OCI-LY1 (cell line): ENCODE measurements around the gene DIP2C.

ENCODE experiments used
- H2AFZ ChIP-seq: fragments of 200-600 bp; sonication (generic), shearing (Covaris generic); 2 replicates; pipeline ENCODE4 v1.6.0; 2014; ENCODE audit warnings: antibody characterized with exemption, mild to moderate bottlenecking, low read length
- H3F3A ChIP-seq: fragments of 200-600 bp; sonication (generic), shearing (Covaris generic); 2 replicates; pipeline ENCODE4 v1.6.0; 2014; ENCODE audit warnings: mild to moderate bottlenecking, antibody characterized with exemption, low read length, moderate library complexity; ENCODE audit not compliant: insufficient read depth
- H3K27ac ChIP-seq: fragments of 200-600 bp; sonication (generic); 2 replicates; pipeline ENCODE4 v1.5.1; 2014; ENCODE audit warnings: low read length, mixed run types, mild to moderate bottlenecking, low read depth; ENCODE audit not compliant: poor library complexity, severe bottlenecking
- H3K27me3 ChIP-seq: fragments of 200-600 bp; sonication (generic); 2 replicates; pipeline ENCODE4 v1.6.0; 2014; ENCODE audit warnings: antibody characterized with exemption, mild to moderate bottlenecking, low read length, moderate library complexity; ENCODE audit not compliant: insufficient read depth
- H3K36me3 ChIP-seq: fragments of 200-600 bp; sonication (generic); 2 replicates; pipeline ENCODE4 v1.6.1; 2014; ENCODE audit warnings: mild to moderate bottlenecking, antibody characterized with exemption, low read length, moderate library complexity, mixed read lengths; ENCODE audit not compliant: insufficient read depth
- H3K4me1 ChIP-seq: fragments of 200-600 bp; sonication (generic); 2 replicates; pipeline ENCODE4 v1.5.1; 2014; ENCODE audit warnings: mild to moderate bottlenecking, low read length, moderate library complexity; ENCODE audit not compliant: insufficient read depth, severe bottlenecking
- H3K4me2 ChIP-seq: fragments of 200-600 bp; sonication (generic), shearing (Covaris generic); 2 replicates; pipeline ENCODE4 v1.6.1; 2014; ENCODE audit warnings: low read length
- H3K4me3 ChIP-seq: fragments of 200-600 bp; sonication (generic); 2 replicates; pipeline ENCODE4 v1.5.1; 2014; ENCODE audit warnings: low read length, low read depth, mild to moderate bottlenecking, mixed read lengths; ENCODE audit not compliant: poor library complexity, severe bottlenecking
- H3K79me2 ChIP-seq: fragments of 200-600 bp; shearing (Covaris generic); 2 replicates; pipeline ENCODE4 v1.6.1; 2016; ENCODE audit warnings: mixed run types, low read length, mixed read lengths; ENCODE audit not compliant: insufficient read depth
- H3K9ac ChIP-seq: fragments of 200-600 bp; sonication (generic), shearing (Covaris generic); 2 replicates; pipeline ENCODE4 v1.6.1; 2014; ENCODE audit warnings: mild to moderate bottlenecking, low read length, mixed read lengths
- H3K9me2 ChIP-seq: fragments of 200-600 bp; sonication (generic), shearing (Covaris generic); 2 replicates; pipeline ENCODE4 v1.6.1; 2014; ENCODE audit warnings: low read depth, mild to moderate bottlenecking, low read length, mixed read lengths
- H3K9me3 ChIP-seq: fragments of 200-600 bp; shearing (Covaris generic); 2 replicates; pipeline ENCODE4 v1.6.1; 2014; ENCODE audit warnings: low read length, mixed read lengths
- H4K20me1 ChIP-seq: fragments of 200-600 bp; sonication (generic), shearing (Covaris generic); 2 replicates; pipeline ENCODE4 v1.6.0; 2016; ENCODE audit warnings: mild to moderate bottlenecking, low read length; ENCODE audit not compliant: insufficient read depth
- EZH2 ChIP-seq: fragments of 200-600 bp; sonication (generic), shearing (Covaris generic); IDR thresholded peaks from 2 replicates; pipeline ENCODE4 v1.8.0; 2017; ENCODE audit warnings: borderline replicate concordance, mixed run types, mild to moderate bottlenecking, antibody characterized with exemption, low read length, moderate library complexity, mixed read lengths
- TF ChIP-seq, protein P1 (sequence below): fragments of 200-600 bp; sonication (generic), shearing (Covaris generic); IDR thresholded peaks from 2 replicates; pipeline ENCODE4 v1.5.1; 2017; ENCODE audit warnings: mild to moderate bottlenecking, antibody characterized with exemption, low read length, moderate library complexity, mixed read lengths

DIP2C gene

DNA sequence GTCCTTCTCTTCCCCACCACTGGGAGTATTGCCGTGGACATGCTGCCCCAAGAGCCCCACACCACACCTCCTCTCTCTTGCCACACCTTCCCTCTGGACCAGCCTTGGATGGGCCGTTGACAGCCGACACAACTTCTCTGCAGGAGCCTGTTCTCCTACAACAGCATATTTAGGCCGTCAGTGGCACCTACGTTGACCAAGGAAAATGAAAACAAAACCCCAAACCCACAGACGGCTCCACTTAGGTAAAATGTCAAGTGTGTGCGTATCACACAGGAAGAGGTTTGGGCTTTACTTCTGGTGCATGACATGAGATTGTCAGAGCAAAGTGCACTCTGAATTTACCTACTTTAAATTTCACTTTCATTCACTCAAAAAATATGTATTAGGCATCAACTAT is 307.7 kb downstream of the DIP2C start:
- H3F3A ChIP-seq: no peaks in the 10 kb centered on the region; the same call in 1 of the 2 replicates
- no peak overlapping the region for H3K4me3 ChIP-seq
- H2AFZ ChIP-seq: no peak overlapping the region
- H3K9me2 ChIP-seq: no peaks in the 10 kb centered on the region
- H3K36me3 ChIP-seq: peaks cover 98% of the 10 kb centered on the region
- no peak overlapping the region for H3K27ac ChIP-seq
- no peaks in the 10 kb centered on the region for H3K4me1 ChIP-seq
- no peaks in the 10 kb centered on the region for H3K9me3 ChIP-seq
- no peak for TF ChIP-seq EZH2
- TF ChIP-seq, protein P1, sequence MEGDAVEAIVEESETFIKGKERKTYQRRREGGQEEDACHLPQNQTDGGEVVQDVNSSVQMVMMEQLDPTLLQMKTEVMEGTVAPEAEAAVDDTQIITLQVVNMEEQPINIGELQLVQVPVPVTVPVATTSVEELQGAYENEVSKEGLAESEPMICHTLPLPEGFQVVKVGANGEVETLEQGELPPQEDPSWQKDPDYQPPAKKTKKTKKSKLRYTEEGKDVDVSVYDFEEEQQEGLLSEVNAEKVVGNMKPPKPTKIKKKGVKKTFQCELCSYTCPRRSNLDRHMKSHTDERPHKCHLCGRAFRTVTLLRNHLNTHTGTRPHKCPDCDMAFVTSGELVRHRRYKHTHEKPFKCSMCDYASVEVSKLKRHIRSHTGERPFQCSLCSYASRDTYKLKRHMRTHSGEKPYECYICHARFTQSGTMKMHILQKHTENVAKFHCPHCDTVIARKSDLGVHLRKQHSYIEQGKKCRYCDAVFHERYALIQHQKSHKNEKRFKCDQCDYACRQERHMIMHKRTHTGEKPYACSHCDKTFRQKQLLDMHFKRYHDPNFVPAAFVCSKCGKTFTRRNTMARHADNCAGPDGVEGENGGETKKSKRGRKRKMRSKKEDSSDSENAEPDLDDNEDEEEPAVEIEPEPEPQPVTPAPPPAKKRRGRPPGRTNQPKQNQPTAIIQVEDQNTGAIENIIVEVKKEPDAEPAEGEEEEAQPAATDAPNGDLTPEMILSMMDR: no peak
- no peaks in the 10 kb centered on the region for H3K79me2 ChIP-seq
- no peaks in the 10 kb centered on the region for H3K27me3 ChIP-seq
- no peaks in the 10 kb centered on the region for H4K20me1 ChIP-seq
- H3K4me2 ChIP-seq: no peak overlapping the region
- no peak overlapping the region for H3K9ac ChIP-seq

DNA sequence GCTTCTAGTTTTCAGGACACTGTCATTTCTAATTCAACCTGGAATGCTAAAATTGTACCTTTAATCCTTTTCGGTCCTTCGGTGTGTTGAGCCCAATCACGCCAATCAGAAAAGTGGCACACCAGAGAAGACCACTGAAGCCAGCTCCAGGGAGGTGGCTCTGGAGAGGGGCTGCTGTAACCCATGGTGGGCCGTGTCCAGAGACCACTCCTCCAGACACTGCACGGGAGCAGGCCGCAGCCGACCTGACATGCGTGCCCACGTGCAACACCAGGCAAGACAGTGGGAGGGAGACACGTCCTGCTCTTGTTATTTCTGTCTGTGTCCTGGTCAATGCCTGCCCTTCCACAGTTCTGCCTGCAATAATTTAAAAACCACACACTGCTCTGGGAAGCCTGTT is 308.1 kb downstream of the DIP2C start:
- Histone ChIP-seq H4K20me1 (no peaks in the 10 kb centered on the region), H3K27me3 (no peaks in the 10 kb centered on the region), H3K4me3 (no peak overlapping the region), H3K27ac (no peak overlapping the region), H3K4me2 (no peak overlapping the region), H3K36me3 (peaks cover 98% of the 10 kb centered on the region), H3K4me1 (no peaks in the 10 kb centered on the region), H2AFZ (no peak overlapping the region), H3K9ac (no peak overlapping the region), H3K9me2 (no peaks in the 10 kb centered on the region), H3F3A (no peaks in the 10 kb centered on the region; the same call in 1 of the 2 replicates), H3K9me3 (no peaks in the 10 kb centered on the region), H3K79me2 (no peaks in the 10 kb centered on the region)
- TF ChIP-seq, protein P1: no peak
- no peak for TF ChIP-seq EZH2

DNA sequence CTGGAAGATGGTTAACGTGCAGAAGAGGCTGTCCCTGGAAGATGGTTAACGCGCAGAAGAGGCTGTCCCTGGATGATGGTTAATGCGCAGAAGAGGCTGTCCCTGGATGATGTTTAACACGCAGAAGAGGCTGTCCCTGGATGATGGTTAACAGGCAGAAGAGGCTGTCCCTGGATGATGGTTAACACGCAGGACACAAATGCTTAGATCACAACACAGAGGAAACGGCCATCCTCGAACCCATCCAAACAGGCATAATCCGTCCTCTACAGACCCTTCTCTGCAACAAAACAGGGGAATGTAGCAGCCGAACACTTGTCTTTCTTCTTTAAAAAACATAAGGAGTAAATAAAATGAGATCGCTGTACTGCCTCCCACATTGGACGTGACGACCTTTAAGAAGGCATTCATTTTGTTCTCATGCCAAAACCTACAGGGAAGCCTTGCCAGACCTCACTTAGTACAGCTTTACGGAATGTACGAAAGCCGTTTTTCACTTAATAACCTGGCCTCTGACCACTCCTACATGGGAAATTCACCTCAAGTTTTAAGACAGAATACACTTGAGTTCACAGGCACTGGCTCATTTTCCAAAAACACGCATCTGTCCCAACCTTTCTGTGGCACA is 309.0 kb downstream of the DIP2C start:
- Histone ChIP-seq H3K27me3 (no peaks in the 10 kb centered on the region), H3K9me3 (no peaks in the 10 kb centered on the region), H3F3A (no peaks in the 10 kb centered on the region; the same call in 1 of the 2 replicates), H3K79me2 (no peaks in the 10 kb centered on the region), H3K4me2 (no peak overlapping the region), H3K9ac (no peak overlapping the region), H3K4me3 (no peak overlapping the region), H3K9me2 (no peaks in the 10 kb centered on the region), H3K36me3 (peaks cover 98% of the 10 kb centered on the region), H4K20me1 (no peaks in the 10 kb centered on the region), H3K27ac (no peak overlapping the region), H2AFZ (no peak overlapping the region), H3K4me1 (no peaks in the 10 kb centered on the region)
- no peak for TF ChIP-seq EZH2
- TF ChIP-seq, protein P1: no peak
